ENCODE results near the gene CELF6. TPM values are rescaled to one million over a fixed set of nuclear protein-coding genes. Genes with fewer than 3 reads are reported as not detected.

Gene CELF6
- total RNA-seq, 1 experiment from 2014 or later = 0.19 TPM

DNA sequence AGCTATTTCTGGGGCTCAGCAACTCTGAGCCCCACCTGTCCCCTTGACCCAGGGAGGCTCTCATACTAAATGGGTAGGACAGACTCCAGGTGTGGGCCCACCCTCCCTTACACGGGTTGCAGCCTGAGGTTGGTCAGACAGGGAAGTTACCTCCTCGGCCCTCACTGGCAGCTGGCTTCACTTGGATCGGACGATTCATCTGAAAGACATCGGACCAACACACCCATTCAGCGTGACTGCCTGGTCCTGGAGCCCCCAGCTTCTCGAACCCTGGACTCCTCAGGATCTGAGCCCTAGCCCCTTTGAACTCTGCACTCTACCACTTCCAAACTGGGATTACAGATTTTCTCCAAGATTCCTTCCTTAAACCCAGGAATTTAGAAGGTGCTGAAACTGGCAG is 15.4 kb downstream of the CELF6 start:
- BruUV-seq (replicated peaks) = no TSS peak
- TF ChIP-seq, protein P1, sequence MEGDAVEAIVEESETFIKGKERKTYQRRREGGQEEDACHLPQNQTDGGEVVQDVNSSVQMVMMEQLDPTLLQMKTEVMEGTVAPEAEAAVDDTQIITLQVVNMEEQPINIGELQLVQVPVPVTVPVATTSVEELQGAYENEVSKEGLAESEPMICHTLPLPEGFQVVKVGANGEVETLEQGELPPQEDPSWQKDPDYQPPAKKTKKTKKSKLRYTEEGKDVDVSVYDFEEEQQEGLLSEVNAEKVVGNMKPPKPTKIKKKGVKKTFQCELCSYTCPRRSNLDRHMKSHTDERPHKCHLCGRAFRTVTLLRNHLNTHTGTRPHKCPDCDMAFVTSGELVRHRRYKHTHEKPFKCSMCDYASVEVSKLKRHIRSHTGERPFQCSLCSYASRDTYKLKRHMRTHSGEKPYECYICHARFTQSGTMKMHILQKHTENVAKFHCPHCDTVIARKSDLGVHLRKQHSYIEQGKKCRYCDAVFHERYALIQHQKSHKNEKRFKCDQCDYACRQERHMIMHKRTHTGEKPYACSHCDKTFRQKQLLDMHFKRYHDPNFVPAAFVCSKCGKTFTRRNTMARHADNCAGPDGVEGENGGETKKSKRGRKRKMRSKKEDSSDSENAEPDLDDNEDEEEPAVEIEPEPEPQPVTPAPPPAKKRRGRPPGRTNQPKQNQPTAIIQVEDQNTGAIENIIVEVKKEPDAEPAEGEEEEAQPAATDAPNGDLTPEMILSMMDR (IDR thresholded peaks at IDR 0.05; ENCODE audit: unreplicated experiment) = no peak
- Mint-ChIP-seq H3K4me3 (ENCODE audit: low read depth, unreplicated experiment) (no peak overlapping the region), H3K27ac (ENCODE audit: unreplicated experiment) (no peak overlapping the region), H3K4me1 (ENCODE audit: low read depth, unreplicated experiment) (peaks cover 8% of the 10 kb centered on the region), H3K27me3 (ENCODE audit: unreplicated experiment) (peaks cover 44% of the 10 kb centered on the region), H3K9me3 (ENCODE audit: low read depth, unreplicated experiment) (no peaks in the 10 kb centered on the region), H3K36me3 (ENCODE audit: insufficient read depth, unreplicated experiment) (no peaks in the 10 kb centered on the region)
- DNase-seq = no peak
- CTCF ChIA-PET = interaction anchor here (1.6 kb wide), 1 partner anchor 15 kb away, joined by 5 read pairs; no protein-coding TSS in a partner anchor
- intact Hi-C loops (cut with micrococcal nuclease; ENCODE audit: unreplicated experiment) = no loop called here

DNA sequence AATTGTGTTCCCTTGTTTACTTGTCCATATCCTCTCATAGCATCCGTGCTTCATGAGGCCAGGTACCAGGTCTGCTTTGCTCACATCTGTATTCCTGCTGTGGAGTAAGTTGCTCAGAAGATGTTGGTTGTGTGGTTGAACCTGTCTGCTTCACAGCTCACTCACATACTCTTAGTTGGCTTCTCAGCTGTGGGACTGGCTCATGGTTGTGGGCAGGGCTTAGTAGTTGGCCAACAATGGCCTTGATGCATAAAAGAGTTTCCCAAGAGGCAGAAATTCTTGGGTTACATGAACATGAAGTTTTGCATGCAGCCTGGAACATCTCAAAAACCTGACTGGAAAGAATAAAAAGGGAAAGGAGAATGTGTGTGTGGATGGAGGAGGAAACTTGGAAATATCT is 17.0 kb downstream of the CELF6 start:
- TF ChIP-seq, protein P1 (IDR thresholded peaks at IDR 0.05; ENCODE audit: unreplicated experiment) = no peak
- CTCF ChIA-PET = interaction anchor here (1.6 kb wide), 1 partner anchor 13 kb away, joined by 5 read pairs; no protein-coding TSS in a partner anchor
- no peak overlapping the region for H3K27ac Mint-ChIP-seq (ENCODE audit: unreplicated experiment)
- intact Hi-C loops (cut with micrococcal nuclease; ENCODE audit: unreplicated experiment) = no loop called here
- H3K9me3 Mint-ChIP-seq (ENCODE audit: low read depth, unreplicated experiment) = no peaks in the 10 kb centered on the region
- H3K4me1 Mint-ChIP-seq (ENCODE audit: low read depth, unreplicated experiment) = peaks cover 8% of the 10 kb centered on the region
- no peak overlapping the region for H3K4me3 Mint-ChIP-seq (ENCODE audit: low read depth, unreplicated experiment)
- DNase-seq = no peak
- BruUV-seq (replicated peaks) = no TSS peak
- H3K36me3 Mint-ChIP-seq (ENCODE audit: insufficient read depth, unreplicated experiment) = no peaks in the 10 kb centered on the region
- peaks cover 28% of the 10 kb centered on the region for H3K27me3 Mint-ChIP-seq (ENCODE audit: unreplicated experiment)

DNA sequence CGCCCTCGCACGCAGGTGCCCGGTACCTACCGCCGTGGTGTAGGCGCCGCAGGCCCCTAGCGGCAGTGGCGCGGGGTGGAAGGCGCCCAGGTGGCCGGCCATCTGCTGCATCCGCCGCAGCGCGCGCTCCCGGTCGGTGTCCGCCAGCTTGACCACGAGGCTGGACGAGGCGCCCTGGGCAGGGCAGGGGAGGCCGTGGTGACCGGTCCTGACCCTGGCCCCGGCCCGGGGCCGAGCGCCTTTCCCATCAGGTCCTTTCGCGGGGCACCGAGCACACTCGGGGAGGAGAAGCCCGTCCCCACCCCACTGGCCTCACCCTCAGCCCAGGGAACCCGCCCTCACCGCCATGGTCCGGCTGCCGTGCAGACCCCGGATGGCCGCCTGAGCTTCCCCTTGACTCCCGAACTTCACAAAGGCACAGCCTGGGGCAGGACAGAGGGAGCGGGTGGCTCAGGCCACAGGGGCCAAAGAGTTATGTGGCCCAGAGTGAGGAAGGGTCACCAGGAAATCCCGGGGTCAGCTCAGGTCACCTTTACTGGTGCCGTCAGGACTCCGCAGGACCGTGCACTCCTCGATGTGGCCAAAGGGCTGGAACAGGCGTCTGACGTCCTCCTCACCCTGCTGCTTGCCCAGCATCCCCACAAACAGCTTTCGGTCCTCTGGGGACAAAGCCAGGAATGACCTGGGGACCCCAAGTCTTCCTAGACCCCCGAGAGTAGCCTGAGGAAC is 30.2 kb downstream of the CELF6 start:
- Mint-ChIP-seq H3K27me3 (ENCODE audit: unreplicated experiment) (peaks cover 45% of the 10 kb centered on the region), H3K9me3 (ENCODE audit: low read depth, unreplicated experiment) (no peaks in the 10 kb centered on the region), H3K4me3 (ENCODE audit: low read depth, unreplicated experiment) (no peak overlapping the region), H3K4me1 (ENCODE audit: low read depth, unreplicated experiment) (no peaks in the 10 kb centered on the region), H3K36me3 (ENCODE audit: insufficient read depth, unreplicated experiment) (peaks cover 4% of the 10 kb centered on the region), H3K27ac (ENCODE audit: unreplicated experiment) (no peak overlapping the region)
- no TSS peak for BruUV-seq (replicated peaks)
- TF ChIP-seq, protein P1 (IDR thresholded peaks at IDR 0.05; ENCODE audit: unreplicated experiment) = no peak
- CTCF ChIA-PET = interaction anchor here (0.7 to 2.0 kb wide), 3 partner anchors 10 to 1315 kb away, joined by 5 to 6 read pairs (median 5); no protein-coding TSS in a partner anchor
- no peak for DNase-seq
- intact Hi-C loops (cut with micrococcal nuclease; ENCODE audit: unreplicated experiment) = no loop called here

DNA sequence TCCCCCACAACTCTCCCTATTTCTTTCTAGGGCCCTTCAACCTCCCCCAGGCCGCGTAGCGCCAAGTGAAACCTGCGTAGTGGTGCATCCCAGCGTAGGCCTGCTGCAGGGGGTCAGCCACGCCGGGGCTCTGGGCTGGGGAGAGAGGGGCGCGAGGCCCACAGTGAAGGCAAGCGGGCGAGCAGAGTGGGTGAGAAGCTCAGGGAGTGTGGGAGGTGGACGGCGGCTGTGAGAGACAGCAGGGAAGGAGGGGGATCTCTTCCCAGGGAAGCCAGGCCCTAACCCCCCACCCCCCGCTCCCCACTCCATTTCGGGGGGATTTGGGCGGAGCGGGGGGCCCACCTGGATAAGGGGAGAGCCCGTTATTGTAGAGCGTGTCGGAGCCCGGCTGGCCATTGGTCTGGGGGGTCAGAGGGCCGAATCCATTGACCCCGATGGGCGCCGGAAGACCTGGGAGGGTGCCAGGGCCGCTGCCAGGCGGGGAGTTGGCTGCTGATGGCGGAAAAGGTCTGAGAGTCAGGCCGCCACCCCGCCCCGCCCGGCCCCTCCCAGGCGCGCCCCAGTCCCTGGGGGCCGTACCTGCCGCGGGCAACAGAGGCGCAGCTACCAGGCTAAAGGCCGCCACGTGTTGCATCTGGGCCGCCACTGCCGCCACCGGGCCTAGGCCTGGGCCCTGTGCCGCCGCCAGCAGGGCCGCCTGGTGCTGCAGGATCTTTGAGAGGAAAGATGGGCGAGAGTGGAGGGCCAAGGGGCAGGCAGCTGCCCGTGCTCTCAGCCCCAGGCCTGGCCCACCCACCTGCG is 31.0 kb downstream of the CELF6 start:
- intact Hi-C loops (cut with micrococcal nuclease; ENCODE audit: unreplicated experiment) = no loop called here
- no TSS peak for BruUV-seq (replicated peaks)
- Mint-ChIP-seq H3K36me3 (ENCODE audit: insufficient read depth, unreplicated experiment) (peaks cover 4% of the 10 kb centered on the region), H3K27ac (ENCODE audit: unreplicated experiment) (no peak overlapping the region), H3K9me3 (ENCODE audit: low read depth, unreplicated experiment) (no peaks in the 10 kb centered on the region), H3K4me1 (ENCODE audit: low read depth, unreplicated experiment) (no peaks in the 10 kb centered on the region), H3K27me3 (ENCODE audit: unreplicated experiment) (peaks cover 38% of the 10 kb centered on the region), H3K4me3 (ENCODE audit: low read depth, unreplicated experiment) (no peak overlapping the region)
- CTCF ChIA-PET = interaction anchor here (0.6 to 2.0 kb wide), 3 partner anchors 11 to 50 kb away, joined by 3 to 5 read pairs (median 5); no protein-coding TSS in a partner anchor
- TF ChIP-seq, protein P1 (IDR thresholded peaks at IDR 0.05; ENCODE audit: unreplicated experiment) = no peak
- no peak for DNase-seq

All from Calu3 (cell line).